ENCODE data around the gene TRIP11.

DNA sequence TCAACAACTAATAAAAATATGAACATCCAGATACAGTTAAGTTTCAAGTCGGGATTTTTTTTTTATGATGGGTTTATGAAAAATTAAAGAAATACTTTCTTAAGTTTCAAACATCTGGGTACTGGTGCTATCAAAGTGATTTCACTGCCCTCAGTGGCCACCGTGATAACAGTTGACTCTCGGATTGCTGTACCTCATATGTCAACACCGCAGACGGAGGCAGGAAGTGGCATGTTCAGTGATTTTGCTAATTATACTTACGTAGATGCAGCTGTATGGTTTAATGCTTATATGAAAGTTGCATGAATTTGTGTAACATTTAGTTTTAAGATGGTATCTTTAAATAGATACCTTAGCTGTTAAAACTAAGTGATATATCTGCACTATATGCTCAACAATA, 71.6 kb downstream of the TRIP11 start:
- no peak for TF ChIP-seq TCF7 (IDR thresholded peaks at IDR 0.05; ENCODE audit: low read depth)
- TF ChIP-seq, protein P1, sequence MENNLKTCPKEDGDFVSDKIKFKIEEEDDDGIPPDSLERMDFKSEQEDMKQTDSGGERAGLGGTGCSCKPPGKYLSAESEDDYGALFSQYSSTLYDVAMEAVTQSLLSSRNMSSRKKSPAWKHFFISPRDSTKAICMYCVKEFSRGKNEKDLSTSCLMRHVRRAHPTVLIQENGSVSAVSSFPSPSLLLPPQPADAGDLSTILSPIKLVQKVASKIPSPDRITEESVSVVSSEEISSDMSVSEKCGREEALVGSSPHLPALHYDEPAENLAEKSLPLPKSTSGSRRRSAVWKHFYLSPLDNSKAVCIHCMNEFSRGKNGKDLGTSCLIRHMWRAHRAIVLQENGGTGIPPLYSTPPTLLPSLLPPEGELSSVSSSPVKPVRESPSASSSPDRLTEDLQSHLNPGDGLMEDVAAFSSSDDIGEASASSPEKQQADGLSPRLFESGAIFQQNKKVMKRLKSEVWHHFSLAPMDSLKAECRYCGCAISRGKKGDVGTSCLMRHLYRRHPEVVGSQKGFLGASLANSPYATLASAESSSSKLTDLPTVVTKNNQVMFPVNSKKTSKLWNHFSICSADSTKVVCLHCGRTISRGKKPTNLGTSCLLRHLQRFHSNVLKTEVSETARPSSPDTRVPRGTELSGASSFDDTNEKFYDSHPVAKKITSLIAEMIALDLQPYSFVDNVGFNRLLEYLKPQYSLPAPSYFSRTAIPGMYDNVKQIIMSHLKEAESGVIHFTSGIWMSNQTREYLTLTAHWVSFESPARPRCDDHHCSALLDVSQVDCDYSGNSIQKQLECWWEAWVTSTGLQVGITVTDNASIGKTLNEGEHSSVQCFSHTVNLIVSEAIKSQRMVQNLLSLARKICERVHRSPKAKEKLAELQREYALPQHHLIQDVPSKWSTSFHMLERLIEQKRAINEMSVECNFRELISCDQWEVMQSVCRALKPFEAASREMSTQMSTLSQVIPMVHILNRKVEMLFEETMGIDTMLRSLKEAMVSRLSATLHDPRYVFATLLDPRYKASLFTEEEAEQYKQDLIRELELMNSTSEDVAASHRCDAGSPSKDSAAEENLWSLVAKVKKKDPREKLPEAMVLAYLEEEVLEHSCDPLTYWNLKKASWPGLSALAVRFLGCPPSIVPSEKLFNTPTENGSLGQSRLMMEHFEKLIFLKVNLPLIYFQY (CRISPR knock-in tag; IDR thresholded peaks at IDR 0.05; ENCODE audit: borderline replicate concordance): no peak

All from HepG2 (cell line).